Measurements from ENCODE around the gene TBC1D14.
A peak's percentile ranks its signal among the peaks of the same experiment; 100 is the strongest.

TBC1D14 gene

GRCh38 chr4:6955261-6955911 is 45.8 kb downstream of the TBC1D14 start:
- DNase-seq = no peak

GRCh38 chr4:6956087-6956433 is 46.4 kb downstream of the TBC1D14 start:
- DNase-seq = no peak

GRCh38 chr4:6956434-6957147 is 47.0 kb downstream of the TBC1D14 start:
- no peak for DNase-seq

GRCh38 chr4:6957148-6957520 is 47.5 kb downstream of the TBC1D14 start:
- no peak for DNase-seq

DNA sequence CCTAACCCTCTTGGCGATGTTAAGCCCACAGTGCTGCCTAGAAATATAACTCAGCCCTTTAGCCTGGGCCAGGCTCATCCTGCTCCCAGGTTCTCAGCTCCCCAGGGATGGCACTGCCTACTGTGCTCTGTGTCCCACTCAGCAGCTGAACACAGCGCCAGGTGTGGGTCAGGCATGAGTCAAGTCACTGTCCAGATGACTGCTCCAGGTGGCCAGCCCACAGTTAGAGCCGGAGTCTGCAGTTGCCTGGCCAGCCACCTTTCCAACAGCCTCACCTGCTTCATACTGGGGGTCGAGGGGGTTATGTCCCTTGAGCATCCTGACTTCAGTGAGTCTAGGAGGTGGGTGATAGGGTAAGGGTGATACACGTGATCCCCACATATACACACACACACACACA is 48.4 kb downstream of the TBC1D14 start:
- DNase-seq = no peak

DNA sequence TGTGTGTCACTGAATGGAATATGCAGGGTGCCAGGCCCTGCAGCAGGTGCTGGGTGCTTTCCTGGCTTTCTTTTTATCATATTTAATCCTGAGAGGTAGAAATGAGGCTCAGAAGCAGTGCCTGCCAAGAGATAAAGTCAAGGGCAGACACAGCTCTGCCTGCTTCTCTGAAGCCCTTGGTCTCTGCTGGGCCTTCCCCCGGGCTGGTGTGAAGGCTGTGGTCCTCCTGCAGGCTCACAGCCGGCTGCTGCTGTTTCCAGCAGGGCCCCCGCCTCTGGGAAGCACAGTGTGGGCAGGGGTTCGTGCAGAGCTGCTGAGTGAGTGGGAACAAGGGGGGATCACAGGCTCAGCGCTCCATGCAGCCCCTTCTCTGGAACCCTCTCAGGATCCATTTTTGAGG is 49.6 kb downstream of the TBC1D14 start:
- no peak for DNase-seq

- DNase-seq = no peak
These were observed 50.5 kb downstream of the TBC1D14 start for GRCh38 chr4:6960154-6960553.

- DNase-seq = no peak
These were observed 51.2 kb downstream of the TBC1D14 start for GRCh38 chr4:6960628-6961412.

DNA sequence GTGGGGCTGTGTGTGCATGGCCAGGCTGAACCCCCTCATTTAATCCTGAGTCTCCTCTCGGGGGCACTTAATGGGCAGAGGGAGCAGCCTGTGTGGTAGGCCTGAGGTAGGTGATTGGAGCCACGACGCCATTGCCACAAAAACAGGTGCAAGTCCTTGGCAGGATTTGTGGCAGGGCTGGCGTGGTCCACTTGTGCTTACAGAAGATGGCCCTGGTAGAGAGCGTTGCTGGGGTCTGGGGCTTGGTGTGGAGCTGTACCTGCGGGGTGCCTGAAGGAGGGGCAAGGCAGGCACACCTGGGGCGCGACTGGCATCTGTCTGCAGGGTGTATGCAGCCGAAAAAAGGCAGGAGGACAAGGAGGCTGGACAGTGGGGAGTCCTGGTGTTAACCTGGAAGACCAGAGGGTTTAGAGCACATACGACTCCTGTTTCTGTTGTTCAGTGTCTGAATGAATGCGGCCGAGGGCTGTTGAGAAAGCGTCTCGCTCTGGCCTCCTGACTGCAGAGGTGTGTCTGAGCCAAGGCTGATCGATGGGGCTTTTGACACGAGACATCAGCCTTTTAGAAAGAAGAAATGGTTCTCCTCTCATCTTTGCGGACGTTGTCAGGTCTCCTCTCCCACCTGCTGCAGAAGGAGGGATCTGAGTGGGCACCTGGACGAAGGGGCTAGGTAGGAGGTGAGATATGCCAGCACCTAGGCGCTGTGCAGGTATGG is 52.0 kb downstream of the TBC1D14 start:
- no peak for DNase-seq

- DNase-seq = no peak
These were observed 52.8 kb downstream of the TBC1D14 start for GRCh38 chr4:6962211-6963041.

GRCh38 chr4:6963139-6963611 is 53.5 kb downstream of the TBC1D14 start:
- no peak for DNase-seq

DNA sequence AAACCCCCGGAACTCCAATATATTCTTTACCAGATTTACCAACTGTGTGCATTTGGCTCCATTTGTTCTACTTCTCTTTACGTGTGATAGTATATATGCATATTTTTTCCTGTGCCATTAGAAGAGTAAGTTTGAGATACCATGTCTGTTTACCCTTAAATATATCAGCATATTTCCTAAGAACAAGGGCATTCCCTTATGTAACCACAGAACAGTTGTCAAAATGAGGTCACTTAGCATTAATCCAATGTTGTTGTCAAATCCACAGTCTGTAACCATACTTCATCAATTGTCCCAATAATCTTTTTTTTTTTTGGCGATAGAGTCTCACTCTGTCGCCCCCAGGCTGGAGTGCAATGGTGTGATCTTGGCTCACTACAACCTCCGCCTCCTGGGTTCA is 55.2 kb downstream of the TBC1D14 start:
- DNase-seq = no peak

DNA sequence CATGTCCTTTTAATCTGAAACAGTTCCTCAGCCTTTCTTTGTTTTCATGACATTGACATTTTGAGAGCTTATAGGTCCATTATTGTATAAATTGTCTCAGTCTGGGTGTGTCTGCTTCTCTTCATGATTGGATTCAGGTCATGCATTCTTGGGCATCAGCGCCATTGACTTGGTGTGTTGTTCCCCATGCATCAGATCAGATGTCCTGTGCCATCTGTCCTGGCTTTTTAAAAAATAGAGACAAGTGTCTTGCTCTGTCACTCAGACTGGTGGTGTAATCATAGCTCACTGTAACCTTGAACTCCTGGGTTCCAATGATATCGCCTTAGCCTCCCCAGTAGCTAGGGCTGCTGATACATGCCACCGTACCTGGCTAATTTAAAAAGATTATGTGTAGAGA is 55.7 kb downstream of the TBC1D14 start:
- no peak for DNase-seq

DNA sequence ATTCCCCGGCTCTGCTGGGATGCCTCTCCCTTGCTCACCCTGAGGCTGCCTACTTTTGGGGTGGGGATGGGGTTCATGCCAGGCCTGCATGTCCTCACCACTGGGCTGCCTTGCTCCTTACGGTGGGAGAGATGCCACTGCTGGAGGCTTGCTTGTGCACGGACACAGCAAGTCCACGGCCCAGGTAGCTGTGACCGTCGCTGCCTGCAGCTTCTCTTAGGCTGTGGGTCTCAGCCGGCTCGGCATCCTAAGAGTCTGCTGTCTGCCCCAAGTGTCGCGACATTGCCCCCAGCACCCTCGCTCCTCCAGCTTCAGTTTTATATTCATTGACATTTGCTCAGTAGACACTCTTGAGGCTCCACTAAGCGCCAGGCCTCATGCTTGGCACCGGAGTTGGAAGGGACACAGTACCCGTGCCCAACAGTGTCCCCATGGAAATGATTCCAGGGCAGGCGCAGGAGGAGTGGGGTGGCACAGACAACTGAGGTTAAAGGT is 58.3 kb downstream of the TBC1D14 start:
- no peak for DNase-seq

DNA sequence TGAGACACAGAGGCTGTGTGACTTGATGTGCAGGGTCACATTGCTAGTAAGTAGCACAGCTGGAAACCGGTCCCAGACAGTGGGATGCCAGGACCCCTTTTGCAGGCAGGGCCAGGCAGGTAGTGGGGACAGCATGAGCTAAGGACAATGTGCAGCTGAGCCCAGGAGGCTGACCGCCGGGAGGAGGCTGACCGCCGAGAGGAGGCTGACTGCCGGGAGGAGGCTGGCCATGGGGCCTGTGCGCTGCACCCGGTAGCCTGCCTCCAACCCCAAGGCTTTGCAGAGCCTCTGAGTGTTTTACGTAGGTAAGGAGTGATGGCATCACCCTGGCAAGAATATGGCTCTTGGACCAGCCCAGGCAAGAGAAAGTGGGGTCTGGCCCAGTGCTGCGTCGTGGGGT is 58.9 kb downstream of the TBC1D14 start:
- no peak for DNase-seq

DNA sequence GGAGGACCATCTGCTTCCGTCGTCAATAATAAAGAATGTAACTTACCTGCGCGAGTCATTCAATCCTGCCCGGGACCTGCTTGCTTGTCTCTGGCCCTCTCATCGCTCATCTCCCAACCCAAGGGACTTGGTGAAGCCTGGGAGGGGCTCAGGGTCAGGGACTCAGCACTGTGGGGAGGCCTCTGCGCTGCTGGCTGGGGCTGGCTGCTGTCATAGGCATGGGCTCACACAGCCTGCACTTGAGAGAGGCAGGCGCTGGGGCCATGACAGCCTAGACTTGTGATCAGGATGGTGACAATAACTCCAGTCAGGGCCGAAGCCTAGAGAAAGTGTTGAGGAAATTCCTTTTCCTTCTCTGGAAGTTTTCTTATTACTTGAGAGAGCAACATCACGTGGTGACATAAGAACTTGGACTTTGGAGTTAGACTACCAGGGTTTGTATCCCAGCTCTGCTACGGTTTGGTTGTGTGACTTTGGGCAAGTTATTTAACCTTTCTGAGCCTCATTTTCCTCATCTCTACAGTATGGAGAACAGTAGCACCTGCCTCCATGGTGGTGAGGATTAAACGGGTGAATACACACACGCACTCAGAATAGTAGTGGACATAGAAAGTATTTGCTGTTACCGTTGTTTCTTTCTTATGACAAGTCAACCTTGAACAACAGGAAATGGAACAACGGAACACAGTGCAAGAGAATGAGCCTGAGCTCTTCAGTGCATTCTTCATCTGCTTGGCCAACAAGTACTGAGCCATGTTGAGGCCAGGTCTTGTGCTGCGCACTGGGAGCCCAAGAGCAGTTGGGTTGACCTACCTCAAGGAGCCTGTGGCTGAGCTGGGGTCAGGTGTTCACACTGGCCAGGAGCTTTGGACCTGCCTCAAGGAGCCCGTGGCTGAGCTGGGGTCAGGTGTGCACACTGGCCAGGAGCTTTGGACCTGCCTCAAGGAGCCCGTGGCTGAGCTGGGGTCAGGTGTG is 60.5 kb downstream of the TBC1D14 start:
- DNase-seq = no peak

GRCh38 chr4:6971536-6972374 is 62.1 kb downstream of the TBC1D14 start:
- DNase-seq = no peak

DNA sequence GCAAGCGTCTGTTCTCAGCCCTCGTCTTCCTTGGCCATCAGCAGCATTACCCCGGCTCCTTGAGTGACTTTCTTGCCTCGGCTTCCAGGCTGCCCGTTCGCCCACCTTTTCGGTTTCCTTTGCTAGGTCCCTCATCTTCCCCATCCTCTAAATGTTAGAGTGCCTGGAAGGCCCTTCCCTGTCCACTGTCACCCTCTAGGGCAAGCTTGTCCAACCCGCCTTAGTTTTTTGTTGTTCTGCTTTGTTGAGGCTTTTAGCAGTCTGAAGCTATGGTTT is 62.7 kb downstream of the TBC1D14 start:
- DNase-seq = no peak

- DNase-seq = no peak
These were observed 63.3 kb downstream of the TBC1D14 start for GRCh38 chr4:6972911-6973310.

DNA sequence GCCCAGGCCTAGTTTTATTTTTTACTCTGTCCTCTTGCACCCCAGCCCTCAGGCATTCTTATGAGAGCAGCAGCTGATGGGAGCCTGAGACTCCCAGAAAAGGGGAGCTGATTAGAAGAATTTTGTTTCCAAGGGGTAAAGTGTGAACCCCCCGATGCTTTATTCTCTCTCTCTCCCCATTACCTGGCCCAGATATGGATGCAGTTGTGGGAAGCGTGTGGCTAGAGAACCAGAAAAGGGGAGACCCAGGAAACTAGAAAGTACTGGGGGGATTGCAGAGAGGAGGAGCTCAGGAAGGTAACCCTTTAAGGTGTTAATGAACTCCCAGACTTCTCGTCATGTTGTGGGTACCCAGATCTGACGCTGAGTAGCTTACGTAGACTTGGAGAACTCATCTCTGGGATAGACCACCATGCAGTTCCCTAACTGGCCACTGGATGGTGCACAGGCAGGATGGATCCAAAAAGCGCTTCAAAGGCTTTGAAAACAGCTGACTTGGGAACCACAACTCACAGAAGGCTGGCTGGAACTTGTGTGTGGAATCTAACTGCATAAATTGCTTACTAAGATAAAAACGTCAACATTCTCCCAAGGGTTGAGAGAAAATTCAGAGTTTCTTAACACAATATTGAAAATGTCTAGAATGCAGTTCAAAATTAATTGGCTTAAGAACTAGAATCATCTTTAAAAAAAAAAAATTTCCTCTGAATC is 64.7 kb downstream of the TBC1D14 start:
- DNase-seq = peak; percentile 65 to 72
